Activated T-cell treated with anti-CD3 and anti-CD28 coated beads, Interleukin-2, amount 50 U/mL, for 72 hours (primary cell): ENCODE results near the gene LSAMP. TPM values are rescaled to one million over a fixed set of nuclear protein-coding genes. Genes with fewer than 3 reads are reported as not detected.

Experiments
- ATAC-seq, 2 donors: fragments of 150-1000 bp; cut with Tn5 transposase; replicated peaks in 1 of 2; 2 replicates each; pipeline ENCODE4 v1.10.0; 2021; ENCODE audit warnings: moderate library complexity in 2 of 2, mild to moderate bottlenecking in 1 of 2
- DNase-seq, 2 donors: peaks; one replicate each; pipeline ENCODE4 v3.0.0; 2021 to 2022; ENCODE audit warnings: mixed read lengths in 1 of 2
- H3K27ac Mint-ChIP-seq: one replicate; pipeline ENCODE4 v1.8.0; 2022; ENCODE audit warnings: mild to moderate bottlenecking, moderate library complexity, mixed read lengths
- H3K27me3 Mint-ChIP-seq: one replicate; pipeline ENCODE4 v1.8.0; 2022; ENCODE audit warnings: low read depth, mixed read lengths
- H3K36me3 Mint-ChIP-seq, 2 donors: one replicate each; pipeline ENCODE4 v1.8.0; 2022; ENCODE audit warnings: mixed read lengths in 2 of 2, mild to moderate bottlenecking in 1 of 2; ENCODE audit not compliant: insufficient read depth in 2 of 2
- H3K4me1 Mint-ChIP-seq: one replicate; pipeline ENCODE4 v1.8.0; 2022; ENCODE audit warnings: low read depth, mixed read lengths
- H3K4me3 Mint-ChIP-seq, 2 donors: one replicate each; pipeline ENCODE4 v1.8.0; 2022; ENCODE audit warnings: mild to moderate bottlenecking in 2 of 2, mixed read lengths in 2 of 2, moderate library complexity in 2 of 2
- H3K9me3 Mint-ChIP-seq, 2 donors: one replicate each; pipeline ENCODE4 v1.8.0; 2022; ENCODE audit warnings: mixed read lengths in 2 of 2
- total RNA-seq, 2 donors: library from RNA; stranded (reverse); gene quantifications; one replicate each; pipeline ENCODE4 v1.2.3, GENCODE V29; 2022

Gene LSAMP
- total RNA-seq = not detected

DNA sequence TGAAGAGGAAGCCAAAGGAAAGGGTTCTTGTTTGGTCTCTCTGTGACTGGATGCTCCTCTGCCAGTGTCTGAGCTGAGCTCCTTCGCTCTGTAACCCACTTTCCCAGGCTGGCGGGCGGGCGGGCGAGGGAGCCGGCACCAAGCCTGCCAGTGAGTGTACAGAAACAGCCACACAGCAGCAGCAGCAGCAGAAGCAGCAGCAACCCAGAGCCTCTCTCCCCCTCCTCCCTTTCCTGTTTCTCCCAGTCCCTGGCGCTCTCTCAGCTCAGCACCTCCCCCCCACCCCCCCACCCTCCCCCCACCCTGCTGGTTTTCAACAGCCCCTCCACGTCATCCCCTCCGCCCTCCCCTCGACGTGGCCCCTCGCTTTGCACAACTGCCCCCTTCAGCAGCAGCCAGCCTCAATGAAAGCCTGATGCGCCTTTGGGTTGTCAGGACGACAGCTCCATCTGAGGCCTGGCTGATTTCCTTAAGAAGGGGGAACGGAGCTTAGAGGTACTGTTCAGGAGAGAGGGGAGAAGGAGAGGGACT, at the start of gene LSAMP:
Gene LSAMP (minus strand): TSS at position 177 of the 531 bp plus-strand sequence.
- Mint-ChIP-seq H3K36me3 (no peaks in the 10 kb centered on the region), H3K4me3 (no peak within 1 kb of the TSS), H3K27ac (no peak within 1 kb of the TSS), H3K4me1 (no peaks in the 10 kb centered on the region), H3K27me3 (peaks cover 14% of the 10 kb centered on the region), H3K9me3 (peaks cover 2 to 10% of the 10 kb centered on the region in 2 donors)
- ATAC-seq = no peak
- DNase-seq = no peak

DNA sequence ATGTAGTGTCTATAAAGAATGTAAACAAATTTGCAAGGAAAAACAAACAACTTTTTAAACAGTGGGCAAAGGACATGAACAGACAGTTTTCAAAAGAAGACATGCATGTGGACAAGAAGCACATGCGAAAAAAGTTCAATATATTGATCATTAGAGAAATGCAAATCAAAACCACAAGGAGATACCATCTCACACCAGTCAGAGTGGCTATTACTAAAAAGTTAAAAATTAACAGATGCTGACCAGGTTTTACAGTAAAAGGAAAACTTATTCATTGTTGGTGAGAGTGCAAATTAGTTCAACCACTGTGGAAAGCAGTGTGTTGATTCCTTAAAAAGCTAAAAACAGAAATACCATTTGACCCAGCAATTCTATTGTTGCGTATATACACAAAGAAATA, 47.1 kb upstream of the LSAMP start:
- H3K36me3 Mint-ChIP-seq = peaks cover 1 to 2% of the 10 kb centered on the region in 2 donors

DNA sequence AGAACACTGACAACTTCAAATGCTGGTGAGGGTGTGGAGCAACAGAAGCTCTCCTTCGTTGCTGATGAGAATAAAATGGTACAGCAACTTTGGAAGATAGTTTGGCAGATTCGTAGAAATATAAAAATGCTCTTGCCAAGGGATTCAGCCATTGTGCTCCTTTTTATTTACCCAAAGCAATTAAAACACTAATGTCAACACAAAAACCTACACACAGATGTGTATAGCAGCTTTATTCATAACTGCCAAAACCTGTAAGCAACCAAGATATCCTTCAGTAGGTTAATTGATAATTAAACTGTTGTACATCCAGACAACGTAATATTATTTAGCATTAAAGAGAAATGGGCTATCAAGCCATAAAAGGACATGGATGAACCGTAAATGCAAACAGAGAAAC, 37.8 kb upstream of the LSAMP start:
- Mint-ChIP-seq H3K4me1 (no peaks in the 10 kb centered on the region), H3K36me3 (peaks cover 0 to 6% of the 10 kb centered on the region in 2 donors), H3K27me3 (no peaks in the 10 kb centered on the region), H3K9me3 (peaks cover 11 to 12% of the 10 kb centered on the region in 2 donors), H3K4me3 (no peak overlapping the region), H3K27ac (no peak overlapping the region)
- ATAC-seq (no peak), DNase-seq (no peak)

More for the DNA sequence above, 47.1 kb upstream of the LSAMP start:
- Mint-ChIP-seq H3K4me1 (no peaks in the 10 kb centered on the region), H3K9me3 (peaks cover 9 to 13% of the 10 kb centered on the region in 2 donors), H3K27me3 (no peaks in the 10 kb centered on the region), H3K27ac (no peak overlapping the region), H3K4me3 (no peak overlapping the region)
- DNase-seq = no peak
- no peak for ATAC-seq

DNA sequence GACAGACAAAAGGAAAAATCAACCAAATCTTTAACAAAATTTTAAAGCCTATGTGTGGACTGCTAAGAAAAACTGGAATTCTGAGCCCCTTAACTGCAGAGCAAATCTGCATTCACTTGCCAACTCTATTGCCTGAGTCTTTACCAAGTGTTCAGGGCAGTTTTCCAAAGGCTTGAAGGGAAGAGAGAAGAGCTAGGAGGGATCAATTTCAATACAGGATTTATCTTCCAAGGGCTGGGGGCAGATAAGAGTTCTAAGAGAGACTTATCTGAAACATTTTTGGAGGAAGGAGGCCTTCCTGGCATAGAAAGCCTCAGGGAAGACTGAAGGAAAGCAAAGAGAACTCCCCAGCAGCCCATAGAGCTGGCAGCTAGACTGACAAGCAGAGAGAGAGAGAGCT, 31.4 kb upstream of the LSAMP start:
- H3K4me1 Mint-ChIP-seq = no peaks in the 10 kb centered on the region
- no peak for DNase-seq

DNA sequence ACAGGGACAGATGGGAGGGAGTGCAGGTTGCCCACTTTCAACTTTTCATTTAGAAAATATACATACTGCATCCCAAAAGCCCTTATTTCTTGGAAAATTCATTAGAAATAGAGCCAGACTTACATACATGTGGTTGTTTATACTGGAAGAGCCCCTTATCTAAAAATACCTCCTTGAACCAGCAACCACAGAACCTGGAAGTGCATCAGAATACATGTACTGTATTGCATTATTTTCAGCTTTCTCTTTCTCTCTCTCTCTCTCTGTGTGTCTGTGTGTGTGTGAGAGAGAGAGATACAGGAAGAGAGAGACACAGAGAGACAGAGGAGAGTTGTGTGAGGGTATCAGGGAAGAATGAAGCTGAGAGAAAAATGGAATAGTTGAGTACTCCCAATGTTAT, 29.5 kb upstream of the LSAMP start:
- DNase-seq (no peak), ATAC-seq (no peak)
- H3K27ac Mint-ChIP-seq = no peak overlapping the region
- no peaks in the 10 kb centered on the region for H3K4me1 Mint-ChIP-seq
- peaks cover 0 to 3% of the 10 kb centered on the region in 2 donors for H3K36me3 Mint-ChIP-seq
- H3K27me3 Mint-ChIP-seq = no peaks in the 10 kb centered on the region
- H3K9me3 Mint-ChIP-seq = peaks cover 7 to 12% of the 10 kb centered on the region in 2 donors
- no peak overlapping the region for H3K4me3 Mint-ChIP-seq

More for the DNA sequence above, 31.4 kb upstream of the LSAMP start:
- Mint-ChIP-seq H3K27ac (no peak overlapping the region), H3K36me3 (peaks cover 0 to 3% of the 10 kb centered on the region in 2 donors), H3K9me3 (peaks cover 9 to 11% of the 10 kb centered on the region in 2 donors), H3K4me3 (no peak overlapping the region), H3K27me3 (no peaks in the 10 kb centered on the region)
- no peak for ATAC-seq

DNA sequence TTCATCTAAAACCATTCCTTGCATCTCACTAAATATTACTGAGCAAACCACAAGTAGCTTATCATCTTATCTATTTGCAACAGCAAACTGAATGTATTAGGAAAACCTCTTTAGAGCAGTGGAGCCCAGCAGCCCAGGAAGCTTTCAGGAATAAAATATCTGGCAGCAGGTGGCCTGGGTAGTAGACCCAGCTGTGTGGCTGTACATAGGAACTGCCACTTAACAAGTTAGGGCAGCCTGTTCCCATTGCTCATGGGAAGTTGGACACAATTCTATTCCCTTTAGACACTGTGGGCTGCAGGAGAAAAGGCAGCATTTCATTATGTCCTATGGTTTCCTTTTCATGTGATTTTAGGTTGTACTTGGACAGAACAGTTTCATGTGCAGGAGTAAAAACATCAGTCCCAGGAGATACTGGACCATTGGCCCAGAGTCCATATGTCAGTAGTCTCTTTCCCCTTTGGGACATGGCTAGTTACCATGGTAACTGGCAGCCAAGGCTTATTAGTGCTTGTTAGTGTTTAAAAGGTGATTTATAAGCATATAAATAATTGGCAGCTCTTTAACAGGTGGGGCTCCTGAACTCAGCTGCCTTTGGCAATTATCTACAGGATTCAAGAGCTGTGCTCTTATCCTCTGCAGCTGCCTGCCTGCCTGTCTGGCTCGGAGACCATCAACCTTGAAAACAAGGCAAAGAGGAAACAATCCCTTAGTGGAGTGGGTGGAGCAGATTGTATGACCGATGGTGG, 28.9 kb upstream of the LSAMP start:
- peaks cover 0 to 3% of the 10 kb centered on the region in 2 donors for H3K36me3 Mint-ChIP-seq
- peaks cover 8 to 12% of the 10 kb centered on the region in 2 donors for H3K9me3 Mint-ChIP-seq
- no peak for DNase-seq
- H3K27me3 Mint-ChIP-seq = no peaks in the 10 kb centered on the region
- ATAC-seq = no peak
- H3K4me1 Mint-ChIP-seq = no peaks in the 10 kb centered on the region
- no peak overlapping the region for H3K4me3 Mint-ChIP-seq
- no peak overlapping the region for H3K27ac Mint-ChIP-seq

DNA sequence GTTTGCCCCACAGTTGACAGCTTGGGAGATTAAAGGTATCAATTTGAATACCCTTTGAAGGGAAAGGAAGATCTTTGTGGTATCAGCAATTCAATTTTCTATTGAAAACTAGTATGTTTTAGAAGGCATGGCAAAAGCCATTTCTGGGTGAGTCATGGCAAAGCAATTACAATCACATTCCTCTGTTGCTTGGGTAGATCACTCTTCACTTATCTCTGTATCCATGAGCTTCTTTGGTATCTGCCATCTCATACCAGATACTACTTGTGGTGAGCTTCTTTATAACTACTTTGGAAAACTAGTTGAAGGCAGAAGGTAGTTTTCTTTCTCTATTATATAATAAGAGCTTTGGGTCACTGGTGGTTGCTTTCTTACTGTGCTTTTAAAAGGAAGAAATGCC, 28.3 kb upstream of the LSAMP start:
- Mint-ChIP-seq H3K36me3 (peaks cover 0 to 3% of the 10 kb centered on the region in 2 donors), H3K4me3 (no peak overlapping the region), H3K27ac (no peak overlapping the region), H3K27me3 (no peaks in the 10 kb centered on the region), H3K4me1 (no peaks in the 10 kb centered on the region), H3K9me3 (peaks cover 8 to 12% of the 10 kb centered on the region in 2 donors)
- DNase-seq (no peak), ATAC-seq (no peak)

DNA sequence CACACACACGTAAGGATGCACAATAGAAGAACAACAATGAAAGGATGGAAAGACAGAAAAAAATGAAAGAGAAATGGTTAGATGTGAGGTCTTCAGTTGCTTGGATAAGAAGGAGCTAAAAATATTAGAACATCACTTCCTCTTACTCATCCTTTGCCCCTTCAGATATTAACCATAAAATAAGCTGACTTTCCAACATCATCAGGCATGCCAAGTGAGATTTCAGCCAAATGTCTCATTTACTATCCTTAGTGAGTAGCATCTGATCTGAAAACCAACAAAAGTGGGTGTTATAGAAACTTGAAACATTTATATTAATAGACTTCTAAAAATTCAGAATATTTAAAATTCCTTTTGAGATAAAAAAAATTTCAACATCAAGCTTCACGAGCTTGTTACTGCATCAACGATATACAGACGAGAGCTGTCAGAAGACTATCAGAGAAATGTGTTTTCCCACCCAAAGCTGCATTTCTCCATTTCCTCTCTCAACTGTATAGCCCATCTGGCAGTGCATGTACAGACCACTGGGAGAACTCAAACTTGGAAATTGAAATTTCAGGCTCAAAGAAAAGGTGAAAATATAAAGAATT, 25.4 kb upstream of the LSAMP start:
- no peak for ATAC-seq
- Mint-ChIP-seq H3K9me3 (peaks cover 7 to 8% of the 10 kb centered on the region in 2 donors), H3K36me3 (no peaks in the 10 kb centered on the region), H3K4me3 (no peak overlapping the region), H3K27me3 (no peaks in the 10 kb centered on the region), H3K4me1 (no peaks in the 10 kb centered on the region), H3K27ac (no peak overlapping the region)
- no peak for DNase-seq

DNA sequence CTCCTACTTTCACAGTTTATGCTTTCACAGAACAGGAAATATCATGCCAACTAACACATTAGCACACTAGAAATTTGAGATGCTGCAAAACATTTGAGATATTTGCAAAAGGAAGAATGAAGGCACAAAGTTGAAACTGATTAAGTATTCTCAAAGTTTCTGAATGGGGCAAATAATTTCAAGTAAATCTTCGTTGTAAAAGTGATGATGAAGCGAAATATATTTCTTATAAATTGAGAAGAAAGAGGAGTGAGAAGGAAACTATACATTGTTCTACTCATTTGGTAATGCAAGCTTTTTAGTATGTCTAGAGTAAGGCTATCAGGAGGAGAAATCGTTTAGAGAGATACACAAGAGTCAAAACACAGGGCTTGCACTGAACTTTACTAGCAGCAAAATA, 24.3 kb upstream of the LSAMP start:
- Mint-ChIP-seq H3K9me3 (peaks cover 7 to 8% of the 10 kb centered on the region in 2 donors), H3K4me1 (no peaks in the 10 kb centered on the region), H3K36me3 (no peaks in the 10 kb centered on the region), H3K27me3 (no peaks in the 10 kb centered on the region), H3K27ac (no peak overlapping the region), H3K4me3 (no peak overlapping the region)
- DNase-seq (no peak), ATAC-seq (no peak)

DNA sequence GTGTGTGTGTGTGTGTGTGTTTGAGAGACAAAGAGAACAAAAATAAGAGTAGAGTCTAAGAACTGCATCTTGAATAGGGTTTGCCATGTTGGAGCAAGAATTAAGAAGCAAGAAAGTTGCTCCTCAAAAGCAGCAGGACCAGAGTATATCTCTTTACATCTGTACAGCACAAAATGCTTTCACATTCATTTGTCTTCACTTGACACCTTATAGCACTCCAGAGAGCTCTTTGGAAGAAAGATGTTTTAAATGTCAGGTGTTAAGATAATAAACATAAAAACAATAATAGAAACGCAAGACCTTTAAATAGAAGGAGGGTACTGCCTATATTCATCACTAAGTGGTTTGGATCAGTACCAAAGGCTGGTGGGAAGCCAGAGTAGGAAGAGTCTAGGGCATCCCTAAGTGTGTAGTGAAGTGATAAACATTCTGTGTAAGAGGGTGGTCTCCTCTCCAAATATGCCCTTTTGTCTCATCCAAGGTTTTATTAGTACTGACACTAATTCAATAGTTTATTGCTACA, 19.1 kb upstream of the LSAMP start:
- no peak overlapping the region for H3K27ac Mint-ChIP-seq
- no peak for DNase-seq
- H3K36me3 Mint-ChIP-seq = peaks cover 0 to 2% of the 10 kb centered on the region in 2 donors
- no peak overlapping the region for H3K4me3 Mint-ChIP-seq
- no peaks in the 10 kb centered on the region for H3K27me3 Mint-ChIP-seq
- no peak for ATAC-seq
- peaks cover 8 to 12% of the 10 kb centered on the region in 2 donors for H3K9me3 Mint-ChIP-seq
- no peaks in the 10 kb centered on the region for H3K4me1 Mint-ChIP-seq

DNA sequence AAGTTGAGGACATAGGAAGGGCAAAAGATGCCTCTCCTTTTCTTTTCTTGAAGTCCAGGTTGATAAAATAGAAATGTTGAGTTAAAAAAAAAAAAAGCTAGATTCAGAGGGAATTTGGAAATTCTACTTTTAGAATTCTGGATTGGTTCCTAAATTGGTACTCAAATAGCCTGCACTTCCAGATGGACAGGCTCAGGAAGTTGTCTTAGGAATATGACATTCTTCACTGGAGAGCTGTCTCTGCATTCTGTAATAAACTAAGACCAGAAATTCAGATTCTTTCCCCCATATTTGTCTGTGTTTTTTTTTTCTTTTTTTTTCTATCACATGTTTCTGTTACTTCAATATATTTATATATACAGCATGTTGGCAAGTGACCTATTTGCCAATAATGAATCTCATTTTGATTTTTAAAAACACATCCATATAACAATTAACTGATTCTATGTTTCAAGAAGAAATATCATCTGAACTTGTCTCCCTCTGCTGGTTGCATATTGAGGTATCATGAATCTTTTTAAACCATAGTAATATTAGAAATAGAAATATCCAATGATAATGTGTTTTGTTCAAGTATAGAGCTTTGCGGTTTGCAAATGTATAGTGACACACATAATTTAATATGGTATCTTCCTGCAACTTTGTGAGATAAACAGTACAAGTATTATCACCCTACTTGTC, 8.5 kb upstream of the LSAMP start:
- H3K36me3 Mint-ChIP-seq = no peaks in the 10 kb centered on the region

DNA sequence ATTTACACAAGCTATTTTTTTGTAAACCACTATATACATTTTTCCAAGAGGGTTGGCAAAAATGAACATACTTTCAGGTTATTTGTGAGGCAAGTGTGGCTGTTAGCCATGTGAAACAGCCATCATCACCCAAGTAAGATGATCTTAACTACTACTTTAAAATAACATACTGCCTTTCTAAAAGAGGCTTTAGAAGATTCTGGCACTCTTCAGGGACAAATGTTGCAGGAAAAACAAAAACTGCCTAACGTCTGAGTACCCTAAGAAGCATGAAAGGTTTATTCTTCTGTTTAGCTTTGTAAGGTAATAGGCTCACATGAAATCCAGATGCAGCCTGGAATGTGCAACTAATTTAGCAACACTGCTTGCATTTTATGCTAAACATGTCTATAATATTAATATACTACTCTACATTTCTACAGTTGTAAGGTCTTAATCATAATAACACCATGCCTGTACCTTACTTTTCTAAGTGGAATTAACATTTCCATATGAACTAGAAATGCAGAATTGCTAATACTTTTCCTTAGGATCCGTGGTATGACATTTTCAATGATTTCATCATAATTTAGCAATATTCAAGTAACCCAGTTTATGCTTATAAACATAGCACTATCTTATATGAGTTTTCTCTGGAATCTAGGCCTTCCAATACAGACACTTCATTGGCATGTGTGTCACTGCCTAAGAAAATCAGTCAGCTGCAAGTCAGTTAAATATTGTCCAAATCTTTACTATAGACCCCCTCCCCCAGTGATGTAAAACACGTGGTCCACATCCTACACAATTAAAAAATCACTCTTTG, 4.5 kb upstream of the LSAMP start:
- Mint-ChIP-seq H3K4me3 (no peak overlapping the region), H3K9me3 (peaks cover 7 to 16% of the 10 kb centered on the region in 2 donors), H3K36me3 (no peaks in the 10 kb centered on the region), H3K27ac (no peak overlapping the region), H3K27me3 (no peaks in the 10 kb centered on the region), H3K4me1 (no peaks in the 10 kb centered on the region)
- no peak for ATAC-seq
- DNase-seq = no peak

More for the DNA sequence above, 8.5 kb upstream of the LSAMP start:
- DNase-seq (no peak), ATAC-seq (no peak)
- H3K4me3 Mint-ChIP-seq = no peak overlapping the region
- no peaks in the 10 kb centered on the region for H3K4me1 Mint-ChIP-seq
- H3K27ac Mint-ChIP-seq = no peak overlapping the region
- no peaks in the 10 kb centered on the region for H3K27me3 Mint-ChIP-seq
- H3K9me3 Mint-ChIP-seq = peaks cover 9 to 11% of the 10 kb centered on the region in 2 donors
